Testis (tissue), 2 donors: Measurements from ENCODE around the gene TRAPPC10.

Source experiments
- CTCF ChIP-seq, 3 experiments: fragments of 450-650 bp in 2 of 3; fragments of 200-600 bp in 1 of 3; sonication (generic) in 1 of 3; IDR thresholded peaks; one replicate each; pipeline ENCODE4 v1.5.1; 2016 to 2019; ENCODE audit warnings: antibody characterized with exemption in 3 of 3, mild to moderate bottlenecking in 2 of 3, moderate library complexity in 1 of 3
- POLR2A ChIP-seq: fragments of 450-650 bp; IDR thresholded peaks from one replicate; pipeline ENCODE4 v1.6.1; 2017; ENCODE audit warnings: antibody characterized with exemption, mild to moderate bottlenecking, moderate library complexity

GRCh38 chr21:43974791-43975468 is 37.2 kb upstream of the TRAPPC10 start:
- TF ChIP-seq POLR2A (no peak), CTCF (IDR thresholded peaks at IDR 0.05) (no peak)
